HG03159 (cell line): ENCODE results near the gene TSR3.
"Not testable (repeated sequence)": the region's sequence is repeated elsewhere in the genome, so short reads cannot be mapped to it uniquely, and the experiment has no call there.

Experiments used
- ATAC-seq: cut with Tn5 transposase; IDR thresholded peaks from one replicate; pipeline ENCODE4 v1.9.1; 2021; ENCODE audit warnings: mild to moderate bottlenecking, moderate library complexity; ENCODE audit not compliant: unreplicated experiment

The TSR3 gene

DNA sequence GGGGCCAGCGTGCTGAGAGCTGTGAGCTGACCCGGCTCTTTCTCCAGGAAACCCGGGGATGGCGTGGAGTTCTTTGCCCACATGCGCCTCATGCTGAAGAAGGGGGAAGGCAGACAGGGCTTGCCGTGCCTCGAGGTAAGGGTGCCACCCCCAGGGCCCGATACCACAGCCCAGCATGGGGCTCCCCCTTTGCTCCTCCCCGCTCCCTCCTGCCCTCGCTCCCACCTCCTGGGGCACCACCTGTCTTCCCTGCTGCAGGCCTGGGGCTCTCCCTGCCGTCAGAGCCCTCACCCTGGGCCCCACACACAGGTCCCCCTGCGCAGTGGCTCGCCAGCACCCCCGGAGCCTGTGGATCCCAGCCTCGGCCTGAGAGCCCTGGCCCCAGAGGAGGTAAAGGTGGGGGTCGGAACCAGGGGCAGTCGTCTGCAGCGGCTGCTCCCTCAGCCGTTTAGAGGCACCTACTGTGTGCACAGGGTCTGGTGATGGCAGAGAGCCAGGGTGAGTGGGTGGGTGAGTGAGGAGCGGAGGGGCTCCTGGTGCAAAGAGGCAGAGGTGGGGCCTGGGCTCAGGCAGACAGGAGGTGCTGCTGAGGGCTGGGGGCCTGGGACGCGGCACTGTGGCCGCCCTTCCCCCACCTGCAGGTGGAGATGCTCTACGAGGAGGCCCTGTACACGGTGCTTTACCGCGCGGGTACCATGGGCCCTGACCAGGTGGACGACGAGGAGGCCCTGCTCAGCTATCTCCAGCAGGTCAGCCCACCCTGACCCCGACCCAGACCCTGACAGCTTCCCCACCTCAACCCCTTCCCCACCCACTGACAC lies 12.6 kb downstream of the TSR3 start:
- no peak for ATAC-seq

DNA sequence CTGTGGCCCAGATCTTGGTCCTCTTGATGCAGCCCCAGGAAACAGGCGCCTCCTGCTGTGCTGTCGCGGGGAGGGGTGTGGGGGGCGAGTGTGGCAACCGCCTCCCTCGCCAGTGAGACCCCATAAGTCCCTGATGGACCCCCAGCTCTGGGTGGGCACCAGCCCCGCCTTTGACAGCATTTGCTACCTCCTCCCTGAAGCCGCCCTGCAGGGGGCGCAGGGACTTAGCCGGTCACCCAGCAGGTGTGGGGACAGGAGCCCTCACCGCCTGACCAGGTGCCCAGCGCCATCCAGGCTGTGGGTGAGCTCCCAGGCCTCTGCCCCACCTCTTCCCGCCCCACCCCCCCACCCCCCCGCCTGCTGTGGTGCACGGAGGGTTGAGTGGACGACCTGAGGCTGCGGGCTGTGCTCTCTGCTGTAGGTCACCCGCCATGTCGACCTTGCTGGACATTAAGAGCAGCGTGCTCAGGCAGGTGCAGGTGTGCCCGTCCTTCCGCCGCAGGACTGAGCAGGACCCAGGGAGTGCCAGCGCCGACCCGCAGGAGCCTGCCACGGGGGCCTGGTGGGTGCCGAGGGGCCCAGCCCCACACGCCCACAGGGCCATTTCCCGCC lies 13.5 kb downstream of the TSR3 start:
- no peak for ATAC-seq

DNA sequence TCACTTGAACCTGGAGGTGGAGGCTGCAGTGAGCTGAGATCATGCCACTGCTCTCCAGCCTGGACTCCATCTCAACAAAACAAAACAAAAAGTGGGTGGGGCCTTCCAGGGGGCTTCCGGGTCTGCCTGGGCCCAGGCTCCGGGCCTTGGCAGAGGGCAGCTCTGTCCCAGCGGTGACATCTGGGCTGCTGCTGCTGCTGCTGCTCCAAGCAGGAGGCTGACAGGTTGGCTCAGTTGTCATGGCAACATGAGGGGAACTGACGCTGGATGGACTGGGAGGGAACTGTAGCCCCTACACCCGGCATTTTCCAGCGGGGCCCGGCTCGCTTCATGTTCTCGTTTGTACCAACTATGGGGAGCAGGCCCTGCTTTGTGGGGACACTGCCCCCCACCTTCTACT lies 14.2 kb downstream of the TSR3 start:
- no peak for ATAC-seq

DNA sequence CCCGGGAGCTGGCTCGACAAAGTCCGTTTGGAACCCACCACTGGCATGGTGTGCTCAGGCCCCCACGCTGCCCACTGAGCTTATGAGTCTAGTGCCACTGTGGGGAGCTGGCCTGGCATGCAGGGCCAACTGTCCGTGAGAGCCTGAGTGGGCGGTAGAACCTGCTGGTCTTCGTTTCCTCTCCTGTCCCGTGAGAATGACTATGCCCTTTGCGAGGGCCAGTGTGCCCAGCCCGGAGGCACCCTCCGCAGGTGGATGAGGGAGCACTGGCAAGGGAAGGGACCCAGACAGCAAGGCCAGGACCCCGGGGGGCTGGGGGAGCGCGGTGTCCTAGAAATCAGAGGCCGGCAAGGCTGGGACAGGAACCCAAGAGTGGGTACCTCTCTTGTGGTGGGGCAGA lies 15.1 kb downstream of the TSR3 start:
- no peak for ATAC-seq

DNA sequence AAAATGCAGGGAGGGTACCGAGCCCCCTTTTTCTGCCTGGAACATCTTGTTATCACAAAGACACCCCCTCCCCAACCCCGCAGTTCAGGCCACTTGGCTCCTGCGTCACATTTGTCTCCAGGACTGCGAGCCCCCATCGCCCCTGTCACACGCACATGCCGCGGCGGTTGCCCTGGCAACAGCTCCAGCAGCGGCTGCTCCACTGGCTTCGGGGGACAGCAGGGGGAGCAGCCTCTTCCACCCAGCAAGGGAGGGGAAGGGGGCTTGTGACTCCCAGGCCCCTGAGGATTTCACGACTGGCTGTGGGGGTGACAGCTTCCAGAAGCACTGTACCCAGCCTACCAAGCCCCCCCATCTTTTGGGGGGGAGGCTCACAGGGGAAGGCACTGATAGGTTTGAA lies 15.7 kb downstream of the TSR3 start:
- no peak for ATAC-seq

DNA sequence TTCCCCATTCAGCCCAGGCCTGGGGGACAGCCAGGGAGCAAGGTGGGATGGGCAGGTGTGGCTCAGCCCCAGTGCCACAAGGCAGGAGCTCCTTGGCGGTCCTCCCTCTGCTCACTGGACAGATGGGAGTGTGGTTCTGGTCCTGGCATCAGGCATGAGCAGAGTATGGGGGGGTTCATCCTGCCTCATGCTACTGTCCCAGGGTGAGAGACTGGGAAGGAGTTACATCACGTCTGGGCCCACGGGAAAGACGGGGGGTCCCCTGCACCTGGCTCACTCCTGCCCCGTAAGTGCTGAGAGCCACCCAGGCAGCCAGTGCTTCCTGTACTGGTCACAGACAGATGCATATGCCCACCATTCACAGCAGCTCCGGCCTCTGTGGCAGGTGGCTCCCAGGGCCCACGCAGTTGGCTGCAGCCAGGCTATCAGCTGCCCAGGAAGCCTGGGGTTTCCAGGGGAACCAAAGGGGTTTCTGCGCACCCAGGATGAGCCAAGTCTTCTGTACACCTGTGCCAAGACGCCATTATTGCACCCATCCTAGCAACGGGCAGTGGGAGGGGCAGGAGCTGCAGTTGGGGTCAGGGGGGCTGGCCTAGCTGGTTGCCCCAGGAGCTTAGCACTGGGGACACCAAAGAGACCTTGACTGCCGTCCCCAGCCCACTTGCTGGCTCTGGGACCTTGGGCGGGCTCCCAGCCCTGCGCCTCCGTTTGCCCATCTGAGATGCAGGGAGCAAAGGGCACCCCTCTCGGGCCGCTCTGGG lies 16.3 kb downstream of the TSR3 start:
- no peak for ATAC-seq

DNA sequence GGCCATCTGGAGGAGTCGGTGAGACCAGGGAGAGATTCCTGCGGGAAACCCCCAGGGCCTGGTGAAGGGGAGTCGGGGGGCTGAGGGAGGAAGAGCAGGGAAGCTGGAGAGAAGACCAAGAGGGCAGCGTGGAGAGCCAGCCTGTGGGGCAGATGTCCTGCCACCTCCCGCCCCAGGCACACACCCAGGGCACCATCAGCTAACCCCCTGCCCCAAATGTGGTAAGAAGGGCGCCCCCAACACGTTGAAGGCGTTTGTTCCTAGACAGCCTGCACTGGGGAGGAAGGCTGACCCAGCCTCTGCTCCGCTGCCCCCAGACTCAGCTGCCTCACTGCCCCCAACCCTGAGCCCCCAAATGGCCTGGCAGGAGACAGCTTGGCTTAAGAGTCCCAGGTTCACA lies 16.9 kb downstream of the TSR3 start:
- no peak for ATAC-seq

DNA sequence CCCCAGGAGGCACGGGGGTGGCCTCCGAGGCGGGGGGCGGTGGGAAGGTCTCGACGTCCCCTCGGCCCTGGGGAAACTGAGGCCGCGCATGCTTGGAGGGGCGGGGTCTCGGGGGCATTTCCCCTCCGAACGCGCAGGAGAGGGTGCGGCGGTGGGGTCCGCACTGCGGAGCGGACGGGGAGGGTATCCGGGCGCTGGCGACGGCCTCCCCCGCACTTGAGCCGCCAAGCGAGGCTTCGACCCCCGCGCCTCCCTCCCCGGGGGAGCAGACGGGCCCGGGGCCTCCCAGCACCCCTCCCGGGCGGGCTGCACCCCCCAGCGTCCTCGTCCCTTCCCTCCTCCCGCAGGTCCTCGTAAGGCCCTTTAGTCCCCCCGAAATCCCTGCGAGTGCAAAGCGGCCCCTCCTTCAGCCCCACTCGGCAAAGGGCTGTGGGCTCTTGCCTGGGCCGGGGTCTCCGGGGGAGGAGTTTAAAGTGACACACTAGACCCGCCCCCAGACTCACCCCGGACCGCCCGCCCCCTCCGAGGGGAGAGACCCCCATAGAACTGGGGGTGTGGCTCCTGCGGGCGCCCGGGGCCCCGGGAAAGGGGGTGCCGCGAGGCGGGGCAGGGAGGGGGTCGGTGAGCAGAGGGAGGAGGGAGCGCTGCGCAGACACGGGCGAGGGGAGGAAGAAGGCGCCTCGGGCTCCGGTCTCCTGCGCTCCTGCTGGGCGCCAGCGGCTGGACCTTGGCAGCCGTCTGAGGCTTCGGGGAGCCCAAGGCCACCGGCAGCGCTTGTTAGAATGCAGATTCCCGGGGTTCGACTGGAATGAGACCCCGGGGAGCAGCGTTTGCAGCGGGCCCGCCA lies 17.6 kb downstream of the TSR3 start:
- no peak for ATAC-seq

DNA sequence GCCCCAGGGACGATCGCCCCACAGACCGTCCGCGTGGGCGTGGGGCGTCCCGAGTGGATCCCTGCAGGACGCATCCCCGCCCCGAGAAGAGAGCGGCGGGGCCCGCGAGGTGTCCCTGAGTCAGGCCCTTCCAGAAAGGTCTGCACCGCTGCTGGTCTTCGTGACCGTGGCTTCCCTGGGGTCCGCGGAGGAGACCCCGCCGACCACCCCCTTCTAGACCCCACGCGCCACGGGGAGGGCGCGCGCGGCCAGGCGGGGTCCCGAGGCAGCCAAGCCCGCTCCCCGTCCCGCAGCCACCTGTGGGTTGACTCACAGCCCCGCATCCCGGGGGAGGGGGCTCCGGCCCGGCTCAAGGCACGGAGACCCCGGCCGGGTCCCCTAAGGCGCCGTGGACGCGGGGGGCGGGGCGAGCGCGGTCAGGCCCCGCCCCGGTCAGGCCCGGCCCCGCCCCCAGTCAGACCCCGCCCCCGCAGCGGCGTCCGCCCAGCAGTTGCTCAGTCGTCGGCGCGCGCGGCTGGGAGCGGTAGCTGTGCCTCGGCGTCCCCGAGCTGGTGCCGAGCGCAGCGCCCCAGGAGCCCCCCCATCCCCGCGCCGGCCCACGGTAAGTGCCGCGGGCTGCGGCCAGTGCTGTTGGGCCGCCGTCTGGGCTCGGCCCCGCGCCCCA lies 18.4 kb downstream of the TSR3 start, which contains the start of gene BAIAP3:
Gene BAIAP3 (plus strand): TSS at position 497 of the 664 bp plus-strand sequence. CDS start 4,905 bp downstream, outside the sequence.
- ATAC-seq = no peak

DNA sequence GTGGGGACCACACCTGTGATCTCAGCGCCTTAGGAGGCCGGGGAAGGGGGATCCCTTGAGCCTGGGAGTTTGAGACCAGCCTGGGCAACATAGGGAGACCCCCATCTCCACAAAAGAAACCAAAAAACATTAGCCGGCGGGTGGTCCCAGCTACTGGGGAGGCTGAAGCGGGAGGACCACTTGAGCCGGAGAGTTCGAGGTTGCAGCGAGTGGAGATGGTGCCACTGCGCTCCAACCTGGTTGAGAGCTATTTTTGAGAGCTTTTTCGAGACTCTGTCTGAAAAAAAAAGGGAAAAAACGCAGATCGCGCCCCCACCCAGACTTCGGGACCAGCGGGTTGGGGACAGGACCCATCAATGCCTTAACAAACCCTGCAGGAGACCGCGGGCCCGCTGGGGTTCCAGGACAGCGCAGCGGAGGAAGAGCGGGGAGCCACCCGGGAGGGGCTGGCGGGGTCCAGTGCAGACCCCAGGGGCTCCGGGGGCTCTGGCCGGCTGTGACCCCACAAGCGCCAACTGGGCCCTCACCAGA lies 19.0 kb downstream of the TSR3 start:
- ATAC-seq = no peak

DNA sequence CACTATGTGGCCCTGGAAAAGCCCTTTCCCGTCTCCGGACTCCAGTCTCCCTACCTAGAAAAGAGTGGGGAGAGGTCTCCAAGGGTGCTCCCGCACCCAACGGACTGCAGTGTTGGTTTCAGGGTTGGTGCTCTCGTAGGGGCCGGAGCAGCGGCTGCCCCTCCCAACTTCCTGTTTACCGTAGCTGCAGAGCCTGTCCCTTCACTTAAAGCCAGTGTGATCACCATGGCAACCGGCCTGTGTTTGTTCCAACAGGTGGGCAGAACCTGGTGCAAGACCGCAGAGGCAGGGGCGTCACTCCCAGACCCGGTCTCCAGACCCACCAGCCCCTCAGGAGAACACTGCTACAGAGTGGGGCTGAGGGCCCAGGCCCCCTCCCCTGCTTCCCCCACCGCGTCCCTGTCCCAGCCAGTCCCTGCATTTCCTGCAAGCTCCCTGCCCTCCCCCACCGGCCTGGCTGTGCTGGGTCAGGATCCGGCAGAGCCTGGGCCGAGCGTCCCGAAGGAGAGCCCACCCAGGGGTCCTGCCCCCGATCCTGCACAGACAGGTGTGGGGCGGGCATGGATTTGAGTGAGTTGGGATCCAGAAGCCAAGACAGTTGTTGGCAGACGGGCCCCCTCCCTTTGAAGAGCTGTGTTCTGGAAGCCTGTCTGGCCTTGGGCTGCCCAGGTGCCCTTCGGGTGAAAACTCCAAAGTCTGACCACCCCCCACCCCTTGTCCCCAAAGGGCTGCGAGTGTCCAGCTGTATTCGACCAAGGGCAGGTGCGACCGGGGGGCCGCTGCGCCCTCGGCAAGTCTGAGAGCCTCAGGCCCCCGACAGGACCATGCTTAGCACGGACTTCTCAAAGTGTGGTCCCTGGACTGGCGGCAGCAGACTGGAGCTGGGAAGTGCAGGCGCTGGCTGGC lies 19.7 kb downstream of the TSR3 start:
- no peak for ATAC-seq

DNA sequence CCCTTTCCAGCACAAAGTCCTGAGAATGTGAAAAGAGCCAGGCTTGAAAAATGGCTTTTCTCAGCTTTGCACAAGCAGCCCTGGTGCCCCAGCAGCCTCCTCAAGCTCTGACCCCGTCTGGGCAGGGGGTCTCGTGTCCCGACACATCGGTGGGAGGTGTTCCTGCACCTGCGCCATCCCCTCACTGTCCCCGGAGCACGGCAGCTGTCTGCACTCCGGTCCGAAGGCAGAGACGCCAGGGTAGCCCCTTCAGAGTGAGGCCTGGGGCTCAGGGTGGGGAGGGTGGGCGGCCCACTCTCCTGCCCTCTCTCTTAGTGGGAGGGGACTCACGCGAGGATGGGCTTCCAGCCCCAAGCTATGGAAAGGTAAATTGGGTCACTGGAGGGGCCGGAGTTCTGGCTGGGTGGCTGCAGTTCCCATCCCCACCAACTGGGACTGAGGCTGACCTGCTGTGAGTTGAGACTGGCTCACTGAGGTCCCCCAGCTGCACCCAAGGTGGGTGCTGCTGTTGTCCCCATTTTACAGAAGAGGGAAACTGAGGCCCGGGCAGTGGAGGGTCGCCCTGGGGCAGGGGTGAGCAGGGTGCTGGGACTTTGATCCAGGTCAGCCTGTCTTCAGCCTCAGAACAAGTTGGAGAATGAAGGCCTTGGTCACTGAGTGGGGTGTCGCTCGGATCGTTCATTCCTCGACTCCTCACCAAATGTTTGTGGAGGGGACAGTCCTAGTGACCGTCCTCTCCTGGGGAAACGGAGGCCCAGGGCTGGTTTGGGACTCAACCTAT lies 20.6 kb downstream of the TSR3 start:
- no peak for ATAC-seq

DNA sequence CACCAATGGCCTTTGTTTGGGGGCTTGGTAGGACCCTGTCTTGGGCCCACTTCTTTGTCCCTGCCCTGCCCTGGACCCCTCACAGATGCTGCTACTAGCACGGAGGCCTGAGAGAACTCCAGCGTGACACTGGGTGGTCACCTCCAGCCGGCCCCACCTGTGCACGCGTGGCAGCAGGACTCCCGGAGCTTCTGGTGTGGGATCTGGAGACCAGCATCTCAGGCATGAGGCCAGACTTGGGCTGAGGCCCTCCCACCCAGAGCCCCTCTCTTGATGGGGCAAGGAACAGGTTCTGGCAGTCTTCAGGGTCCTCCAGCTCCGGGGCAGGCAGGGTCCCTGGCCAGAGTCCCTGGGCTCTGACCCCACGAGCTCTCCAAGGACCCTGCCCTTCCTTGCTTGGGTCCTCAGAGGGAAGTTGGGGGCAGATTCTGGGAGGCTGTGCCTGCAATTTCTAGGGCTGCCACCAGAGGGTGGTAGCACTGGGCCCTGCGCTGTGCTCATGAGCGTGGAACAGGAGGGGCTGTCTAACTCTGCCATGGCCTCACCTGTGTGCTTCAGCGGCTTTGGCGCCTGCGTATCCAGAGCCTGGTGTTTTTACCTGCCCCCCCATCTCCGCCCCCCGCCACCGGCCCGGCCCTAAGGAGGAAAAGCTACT lies 21.3 kb downstream of the TSR3 start:
- ATAC-seq = no peak

DNA sequence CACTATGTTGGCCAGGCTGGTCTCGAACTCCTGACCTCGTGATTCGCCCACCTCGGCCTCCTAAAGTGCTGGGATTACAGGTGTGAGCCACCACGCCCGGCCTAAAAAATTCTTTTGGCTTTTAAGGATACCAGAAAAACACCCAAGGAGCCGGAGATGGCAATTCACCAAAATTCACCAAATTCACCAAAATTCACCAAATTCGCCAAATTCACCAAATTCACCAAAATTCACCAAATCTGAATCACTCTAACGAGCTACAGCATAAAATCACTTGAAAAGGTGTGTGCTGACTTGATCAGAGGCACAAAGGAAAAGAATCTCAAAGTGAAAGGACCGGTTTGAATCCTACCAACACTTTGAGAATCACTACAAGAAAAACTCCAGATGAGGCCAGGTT lies 22.7 kb downstream of the TSR3 start:
- not testable (repeated sequence) for ATAC-seq

DNA sequence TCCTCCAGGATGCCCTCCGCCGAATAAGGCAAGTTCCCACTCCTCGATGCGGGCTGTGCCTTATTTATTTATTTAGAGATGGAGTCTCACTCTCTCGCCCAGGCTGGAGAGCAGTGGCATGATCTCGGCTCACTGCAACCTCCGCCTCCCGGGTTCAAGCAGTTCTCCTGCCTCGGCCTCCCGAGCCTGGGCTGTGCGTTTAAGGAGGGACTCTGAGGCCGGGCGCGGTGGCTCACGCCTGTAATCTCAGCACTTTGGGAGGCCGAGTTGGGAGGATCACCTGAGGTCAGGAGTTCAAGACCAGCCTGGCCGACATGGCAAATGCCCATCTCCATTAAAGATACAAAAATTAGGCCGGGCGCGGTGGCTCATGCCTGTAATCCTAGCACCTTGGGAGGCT lies 23.5 kb downstream of the TSR3 start:
- ATAC-seq = not testable (repeated sequence)

DNA sequence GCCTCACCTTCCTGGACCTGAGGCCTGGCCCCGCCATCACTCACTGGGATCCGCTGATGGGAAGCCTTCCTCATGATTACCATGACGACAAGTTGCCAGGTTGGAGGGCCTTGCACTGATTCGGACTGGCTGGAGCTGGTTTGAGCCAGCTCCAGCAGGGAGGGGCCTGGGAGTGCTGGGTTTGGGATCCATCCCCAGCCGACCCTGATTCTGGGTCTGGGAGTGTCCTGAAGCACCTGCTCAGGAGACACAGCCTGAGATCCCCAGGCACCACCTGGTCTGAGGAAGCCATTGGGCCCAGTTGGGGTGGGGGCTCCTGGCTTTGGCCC lies 24.1 kb downstream of the TSR3 start:
- ATAC-seq = no peak

DNA sequence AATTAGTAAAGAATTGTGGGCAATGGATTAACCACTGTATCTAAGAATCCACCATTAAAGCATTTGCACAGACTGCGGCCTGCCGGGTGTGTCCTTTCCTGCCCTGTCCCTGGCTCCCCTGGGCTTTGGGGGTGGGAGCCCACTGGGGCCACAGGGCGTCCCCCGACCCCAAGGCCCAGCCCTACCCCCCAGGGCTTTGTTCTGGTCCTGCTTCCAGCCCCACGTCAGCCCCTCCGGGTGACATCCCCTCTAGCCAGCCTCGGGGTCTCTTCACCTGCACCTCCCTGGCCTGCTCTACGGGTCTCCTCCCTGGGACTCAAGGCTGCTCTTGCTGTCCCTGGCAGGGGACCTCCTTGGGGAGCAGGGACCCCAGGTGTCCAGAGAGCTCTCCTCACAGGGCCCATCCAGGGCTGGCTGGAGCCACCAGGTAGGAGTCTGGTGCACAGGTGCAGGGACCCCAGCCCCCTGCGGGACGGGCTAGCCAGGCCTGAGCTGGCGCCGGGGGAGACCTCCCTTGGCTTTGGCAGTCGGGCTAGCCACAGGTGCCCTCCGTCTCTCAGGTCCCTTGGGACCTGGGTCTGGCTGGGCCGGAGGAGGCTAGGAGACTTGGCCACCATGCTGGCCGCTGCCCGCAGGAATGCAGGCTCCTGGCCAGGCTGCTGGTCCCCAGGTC lies 24.6 kb downstream of the TSR3 start:
- no peak for ATAC-seq
